Aorta (tissue), 5 donors: ENCODE measurements around the gene SERPINE2. TPM values are rescaled to one million over a fixed set of nuclear protein-coding genes. Genes with fewer than 3 reads are reported as not detected.
A peak's percentile ranks its signal among the peaks of the same experiment; 100 is the strongest.
"Not testable (repeated sequence)": the region's sequence is repeated elsewhere in the genome, so short reads cannot be mapped to it uniquely, and the experiment has no call there.

Experiments used
- ATAC-seq: fragments of 200-7000 bp; cut with Tn5 transposase; one replicate; pipeline ENCODE4 v1.9.1; 2022; ENCODE audit warnings: moderate library complexity; ENCODE audit not compliant: low FRiP score
- DNase-seq, 2 donors: peaks; one replicate each; pipeline ENCODE4 v3.0.0-alpha.2; 2020
- H3K27ac ChIP-seq, 2 donors: one replicate each; pipeline ENCODE4 v1.5.1; 2013; ENCODE audit warnings: low read length in 2 of 2, mild to moderate bottlenecking in 2 of 2, moderate library complexity in 2 of 2, control low read depth in 1 of 2, inconsistent platforms in 1 of 2, low read depth in 1 of 2
- H3K27me3 ChIP-seq, 2 donors: one replicate each; pipeline ENCODE4 v1.6.1; 2013; ENCODE audit warnings: control low read depth in 1 of 2, low read length in 1 of 2, mild to moderate bottlenecking in 1 of 2, moderate library complexity in 1 of 2; ENCODE audit not compliant: insufficient read depth in 2 of 2, control insufficient read depth in 1 of 2
- H3K36me3 ChIP-seq, 2 donors: one replicate each; pipeline ENCODE4 v1.6.1; 2013; ENCODE audit warnings: control low read depth in 1 of 2, low read length in 1 of 2, mild to moderate bottlenecking in 1 of 2; ENCODE audit not compliant: insufficient read depth in 2 of 2, control insufficient read depth in 1 of 2
- H3K4me1 ChIP-seq, 2 donors: one replicate each; pipeline ENCODE4 v1.6.1; 2013; ENCODE audit warnings: low read length in 2 of 2, control low read depth in 1 of 2, mild to moderate bottlenecking in 1 of 2, moderate library complexity in 1 of 2; ENCODE audit not compliant: insufficient read depth in 2 of 2, control insufficient read depth in 1 of 2
- H3K4me3 ChIP-seq, 2 donors: one replicate each; pipeline ENCODE4 v1.5.1; 2013; ENCODE audit warnings: low read length in 2 of 2, control low read depth in 1 of 2, mild to moderate bottlenecking in 1 of 2
- H3K9me3 ChIP-seq: one replicate; pipeline ENCODE4 v1.6.1; 2013; ENCODE audit warnings: mild to moderate bottlenecking, low read length; ENCODE audit not compliant: control insufficient read depth
- WGBS, 2 donors: extraction: QIAGEN DNeasy Blood & Tissue Kit; methylation state at CpG; one replicate each; pipeline ENCODE4 v1.1.7; 2013; 5-methylcytosine and 5-hydroxymethylcytosine counted together
- intact Hi-C, 2 donors: fragments of 100-400 bp; cut with DNase I; formaldehyde crosslinking; loops; one replicate each; pipeline versions ENCODE4 v1.14.2 to v1.15.0; 2022
- polyA plus RNA-seq, 2 donors: library from polyadenylated mRNA; stranded (reverse); fragments of 200-250 nt; gene quantifications; one replicate each; pipeline ENCODE4 v1.2.3, GENCODE V29; 2013
- total RNA-seq, 2 donors: library from RNA; stranded (reverse); fragmentation: NEBNext Ultra II Directional; extraction: Animal tissue kit (Norgen Biotek cat#: 25700); gene quantifications; one replicate each; pipeline ENCODE4 v1.2.1, GENCODE V29; 2021
- donor health status: healthy with polysubstance abuse.
- donor health status: Bipolar disorder and iron deficiency.
- donor health status: DM: no; HTN: no; CAD: no.
- donor health status: DM: no; HTN: no; CAD: no.
- donor health status: DM: yes; HTN: yes; CAD: no.

Gene SERPINE2
- total and polyA plus RNA-seq, 4 donors: 11.7 to 222 (median 97.5) TPM

DNA sequence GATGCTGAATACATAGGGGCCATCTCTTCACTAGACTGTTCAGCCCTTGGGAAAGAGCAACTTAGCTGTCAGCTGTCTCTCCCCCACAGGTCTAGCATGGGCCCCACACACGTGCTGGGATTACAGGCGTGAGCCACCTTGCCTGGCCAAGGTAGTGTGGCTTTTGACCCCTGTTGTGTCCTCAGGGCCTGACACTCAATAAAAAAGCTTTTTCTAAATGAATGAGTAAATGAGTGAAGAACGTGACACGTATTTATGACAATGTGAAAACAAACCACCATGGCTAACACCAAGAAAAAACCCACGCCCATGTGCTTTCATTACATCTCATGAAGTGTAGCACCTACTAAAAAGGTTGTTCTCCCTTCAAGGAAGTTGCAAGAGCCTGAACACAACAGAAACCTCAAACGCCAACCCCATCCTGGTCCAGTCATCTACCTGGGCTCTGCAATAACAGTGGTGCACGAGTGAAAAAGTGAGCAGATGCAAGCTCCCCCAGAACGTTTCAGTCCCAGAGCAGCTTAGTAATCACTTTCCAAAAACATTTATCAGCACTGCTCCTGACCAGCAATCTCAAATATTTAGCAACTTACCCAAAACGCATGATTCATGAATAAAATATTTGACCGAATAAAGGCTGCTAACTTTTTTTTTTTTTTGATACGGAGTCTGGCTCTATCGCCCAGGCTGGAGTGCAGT, 97.4 kb downstream of the SERPINE2 start:
- DNase-seq: no peak
- no peaks in the 10 kb centered on the region for H3K27me3 ChIP-seq
- WGBS, 2 donors: 25 to 28% methylated on average over 12 of the region's 12 CpGs
- no peak for ATAC-seq
- peaks cover 3 to 6% of the 10 kb centered on the region in 2 donors for H3K4me1 ChIP-seq
- no peak overlapping the region for H3K4me3 ChIP-seq
- intact Hi-C loops: no loop called here
- H3K36me3 ChIP-seq: no peaks in the 10 kb centered on the region
- H3K27ac ChIP-seq: peak overlapping the region in 1 of 2 donors; percentile 64
- no peaks in the 10 kb centered on the region for H3K9me3 ChIP-seq

DNA sequence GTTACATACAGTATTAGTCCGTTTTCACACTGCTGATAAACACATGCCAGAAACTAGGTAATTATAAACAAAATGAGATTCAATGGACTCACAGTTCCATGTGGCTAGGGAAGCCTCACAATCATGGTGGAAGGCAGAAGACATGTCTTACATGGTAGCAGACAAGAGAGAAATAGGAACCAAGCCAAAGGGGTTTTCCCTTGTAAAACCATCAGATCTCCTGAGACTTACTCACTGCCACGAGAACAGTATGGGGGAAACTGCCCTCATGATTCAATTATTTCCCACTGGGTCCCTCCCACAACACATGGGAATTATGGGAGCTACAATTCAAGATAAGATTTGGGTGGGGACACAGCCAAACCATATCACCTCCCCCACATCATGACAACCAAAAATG, 99.6 kb downstream of the SERPINE2 start:
- H3K36me3 ChIP-seq, H3K4me3 ChIP-seq, intact Hi-C loops, ATAC-seq, H3K27me3 ChIP-seq, DNase-seq, H3K9me3 ChIP-seq, H3K27ac ChIP-seq: not testable (repeated sequence)
- 35 to 39% methylated on average over 2 of the region's 2 CpGs for WGBS, 2 donors
- peaks cover 8 to 16% of the 10 kb centered on the region in 2 donors for H3K4me1 ChIP-seq

DNA sequence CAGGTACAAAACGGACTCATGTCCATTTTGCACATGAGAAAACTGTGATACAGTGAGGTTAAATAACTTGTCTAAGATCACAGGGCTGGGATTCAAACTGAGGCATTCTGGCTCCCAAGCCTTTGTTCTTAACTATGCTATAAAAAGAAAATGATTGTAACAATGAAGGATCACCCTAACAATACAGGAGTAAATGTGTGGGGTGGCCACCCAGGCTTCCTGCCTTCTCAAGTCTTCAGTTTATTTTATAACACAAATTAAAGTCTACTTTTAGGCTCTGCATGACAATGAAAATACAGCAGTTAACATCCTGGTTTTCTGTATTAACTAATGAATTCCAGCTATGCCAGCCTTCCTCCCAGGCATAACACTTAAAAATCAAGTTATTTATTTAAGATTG, 101.6 kb downstream of the SERPINE2 start:
- 0 to 1% methylated on average over 1 of the region's 1 CpG for WGBS, 2 donors
- H3K27ac ChIP-seq: no peak overlapping the region
- ATAC-seq (no peak), DNase-seq (no peak)
- H3K4me1 ChIP-seq: peaks cover 8 to 21% of the 10 kb centered on the region in 2 donors
- no peaks in the 10 kb centered on the region for H3K36me3 ChIP-seq
- no peak overlapping the region for H3K4me3 ChIP-seq
- no peaks in the 10 kb centered on the region for H3K27me3 ChIP-seq
- no peaks in the 10 kb centered on the region for H3K9me3 ChIP-seq
- intact Hi-C loops: no loop called here

DNA sequence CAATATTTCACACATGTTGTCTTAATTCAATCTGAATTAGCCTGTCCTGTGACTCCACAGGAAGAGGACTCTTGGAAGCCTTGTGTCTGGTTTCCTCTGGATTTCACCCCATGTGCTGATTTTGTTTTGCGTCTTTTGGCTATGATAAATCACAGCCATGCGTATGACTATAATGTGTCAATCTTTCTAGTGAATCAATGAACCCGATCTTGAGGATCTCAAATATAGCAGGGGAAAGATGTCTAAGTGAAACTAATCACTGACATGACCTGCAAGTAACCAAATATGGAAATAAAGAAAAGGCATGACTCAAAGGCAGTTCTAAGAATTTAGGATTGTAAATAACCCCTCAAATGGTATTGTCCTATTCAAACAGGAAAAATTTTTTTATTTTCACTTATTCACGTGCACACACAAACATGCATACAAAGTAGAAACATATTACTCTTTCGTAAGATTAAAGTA, 102.2 kb downstream of the SERPINE2 start:
- H3K36me3 ChIP-seq: no peaks in the 10 kb centered on the region
- H3K9me3 ChIP-seq: no peaks in the 10 kb centered on the region
- H3K27ac ChIP-seq: no peak overlapping the region
- no peak for DNase-seq
- ATAC-seq: no peak
- WGBS, 2 donors: 15 to 19% methylated on average over 5 of the region's 5 CpGs
- no peak overlapping the region for H3K4me3 ChIP-seq
- peaks cover 8 to 21% of the 10 kb centered on the region in 2 donors for H3K4me1 ChIP-seq
- no peaks in the 10 kb centered on the region for H3K27me3 ChIP-seq
- intact Hi-C loops: no loop called here

DNA sequence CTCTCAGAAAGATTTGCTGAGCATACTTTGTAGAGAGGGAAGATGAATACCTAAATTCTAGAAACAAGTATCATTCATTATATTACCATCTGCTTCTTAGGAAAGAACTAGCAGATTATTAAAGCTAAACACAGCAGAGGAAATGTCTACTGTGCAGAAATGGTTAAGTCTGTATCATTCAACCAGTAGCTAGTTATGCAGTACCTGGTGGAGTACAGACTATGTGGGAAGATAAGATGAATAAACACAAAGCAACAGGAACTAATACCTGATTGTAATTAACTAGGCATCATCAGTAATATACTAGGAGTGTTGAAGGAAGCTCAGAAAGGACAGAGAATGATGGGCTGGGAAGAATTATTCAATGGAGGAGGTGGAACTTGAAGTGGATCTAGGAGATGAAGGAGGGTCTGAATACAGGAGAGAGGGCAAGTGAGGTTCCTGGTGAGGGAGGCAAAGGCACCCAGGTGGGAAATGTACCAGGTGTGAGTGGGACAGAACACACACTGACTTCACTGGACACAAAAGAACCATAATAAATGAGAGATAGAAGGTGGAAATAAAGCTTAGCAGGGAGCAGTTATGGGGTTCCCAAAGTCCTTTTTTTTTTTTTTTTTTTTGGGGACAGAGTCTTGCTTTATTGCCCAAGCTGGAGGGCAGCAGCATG, 103.5 kb downstream of the SERPINE2 start:
- Histone ChIP-seq H3K4me3 (no peak overlapping the region), H3K9me3 (no peaks in the 10 kb centered on the region), H3K36me3 (no peaks in the 10 kb centered on the region), H3K4me1 (peaks cover 7 to 21% of the 10 kb centered on the region in 2 donors), H3K27me3 (no peaks in the 10 kb centered on the region), H3K27ac (no peak overlapping the region)
- DNase-seq (no peak), ATAC-seq (no peak)
- intact Hi-C loops: no loop called here

DNA sequence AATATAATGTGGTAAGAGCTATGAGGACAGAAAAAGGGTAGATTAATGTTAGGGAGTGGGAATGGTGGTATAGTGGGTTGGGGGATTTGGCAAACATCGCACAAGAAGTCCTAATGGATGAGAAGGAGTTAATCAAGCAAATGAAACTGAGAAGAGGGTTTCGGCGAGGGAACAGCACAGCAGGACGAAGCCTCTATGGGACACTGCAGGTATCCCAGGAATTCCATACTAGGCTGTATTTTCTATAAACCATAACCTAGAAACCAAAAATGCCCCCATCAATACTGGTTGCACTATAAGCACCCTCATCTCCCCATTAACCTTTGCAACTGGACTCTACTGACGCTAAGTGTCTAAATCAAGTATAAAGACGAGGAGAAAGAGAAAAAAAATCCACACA, 104.2 kb downstream of the SERPINE2 start:
- WGBS, 2 donors: 66 to 73% methylated on average over 6 of the region's 6 CpGs
- intact Hi-C loops: no loop called here
- H3K4me3 ChIP-seq: no peak overlapping the region
- H3K9me3 ChIP-seq: no peaks in the 10 kb centered on the region
- no peak overlapping the region for H3K27ac ChIP-seq
- peaks cover 7 to 21% of the 10 kb centered on the region in 2 donors for H3K4me1 ChIP-seq
- no peaks in the 10 kb centered on the region for H3K36me3 ChIP-seq
- no peak for ATAC-seq
- H3K27me3 ChIP-seq: no peaks in the 10 kb centered on the region
- no peak for DNase-seq

DNA sequence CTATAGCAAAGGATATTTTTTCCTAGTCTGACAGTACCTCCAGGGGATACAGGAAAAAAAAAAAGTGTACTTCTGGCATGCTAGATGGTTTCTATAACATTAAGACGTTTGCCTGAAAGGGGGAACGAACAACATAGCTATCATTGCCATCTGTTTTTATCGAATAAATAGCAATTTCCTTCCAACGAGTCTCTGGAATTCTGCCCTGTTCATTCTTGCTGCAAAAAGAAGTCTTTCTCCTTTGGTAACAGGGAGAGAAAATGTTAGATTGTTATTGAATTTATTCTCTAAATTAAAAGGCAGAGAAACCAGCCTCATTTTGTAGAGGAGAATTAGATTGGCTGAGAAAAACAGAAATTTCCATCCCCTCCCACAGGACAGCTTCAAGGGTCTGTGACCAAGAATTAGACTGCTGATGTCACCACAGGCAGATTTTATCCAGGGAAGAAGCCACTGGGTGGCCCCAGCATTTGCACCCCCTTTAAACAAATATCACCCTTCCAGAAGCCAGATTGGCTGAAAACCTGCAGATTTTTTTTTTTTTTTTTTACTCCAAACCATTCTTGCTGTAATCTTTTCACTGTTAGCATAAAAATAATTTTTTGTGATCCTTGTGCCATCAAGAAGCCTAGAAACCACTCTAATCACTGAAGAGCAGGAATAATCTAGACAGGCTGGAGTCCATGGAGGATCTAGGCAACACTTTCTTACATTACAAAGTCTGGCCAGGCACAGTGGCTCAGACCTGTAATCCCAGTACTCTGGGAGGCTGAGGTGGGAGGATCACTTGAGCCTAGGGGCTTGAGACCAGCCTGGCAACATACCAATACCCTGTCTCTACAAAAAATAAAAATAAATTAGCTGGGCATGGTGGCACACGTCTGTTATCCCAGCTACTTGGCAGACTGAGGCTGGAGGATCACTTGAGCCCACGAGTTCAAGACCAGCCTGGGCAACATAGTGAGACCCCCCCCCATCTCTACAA, 106.0 kb downstream of the SERPINE2 start:
- no peak for ATAC-seq
- Histone ChIP-seq H3K4me1 (peaks cover 7 to 18% of the 10 kb centered on the region in 2 donors), H3K27me3 (no peaks in the 10 kb centered on the region), H3K36me3 (no peaks in the 10 kb centered on the region), H3K27ac (no peak overlapping the region), H3K9me3 (no peaks in the 10 kb centered on the region), H3K4me3 (no peak overlapping the region)
- DNase-seq: no peak
- WGBS, 2 donors: 6 to 14% methylated on average over 6 of the region's 6 CpGs
- intact Hi-C loops: no loop called here

DNA sequence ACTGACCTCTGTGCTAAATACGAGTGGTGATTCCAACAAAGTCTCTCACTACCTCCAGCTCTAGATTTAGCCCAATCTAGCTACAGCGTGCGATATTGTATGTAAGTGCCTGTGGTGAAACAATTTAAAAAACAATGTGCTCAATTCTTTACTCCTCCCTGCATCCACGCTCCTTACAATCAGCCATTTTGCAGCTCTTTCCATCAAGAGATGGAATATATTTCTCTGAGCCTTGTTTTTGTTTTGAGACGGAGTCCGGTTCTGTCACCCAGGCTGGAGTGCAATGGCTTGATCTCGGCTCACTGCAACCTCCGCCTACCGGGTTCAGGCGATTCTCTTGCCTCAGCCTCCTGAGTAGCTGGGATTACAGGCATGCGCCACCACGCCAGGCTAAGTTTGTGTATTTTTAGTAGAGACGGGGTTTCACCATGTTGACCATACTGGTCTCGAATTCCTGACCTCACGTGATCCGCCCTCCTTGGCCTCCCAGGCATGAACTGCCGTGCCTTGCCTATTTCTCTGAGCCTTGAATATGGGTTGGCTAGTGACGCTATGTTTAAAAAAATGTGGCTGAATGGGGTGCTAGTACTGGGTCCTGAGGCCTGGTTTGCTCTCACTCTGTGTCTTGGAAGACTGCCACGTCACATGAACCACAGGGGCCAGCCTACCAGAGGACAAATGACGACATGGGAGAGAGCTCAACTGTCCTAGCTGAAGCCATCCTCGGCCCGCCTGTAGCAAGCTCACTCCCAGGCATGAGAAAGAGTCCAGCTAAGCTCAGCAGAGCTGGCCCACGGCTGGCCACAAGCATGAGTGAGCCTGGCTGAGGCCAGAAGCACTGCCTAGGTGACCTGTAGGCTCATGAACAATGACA, 108.7 kb downstream of the SERPINE2 start:
- no peaks in the 10 kb centered on the region for H3K27me3 ChIP-seq
- no peak overlapping the region for H3K27ac ChIP-seq
- WGBS, 2 donors: 78% methylated on average over 23 of the region's 23 CpGs
- DNase-seq: peak in 1 of 2 donors; percentile 73
- no peaks in the 10 kb centered on the region for H3K36me3 ChIP-seq
- intact Hi-C loops: no loop called here
- ATAC-seq: peak; percentile 60
- no peak overlapping the region for H3K4me3 ChIP-seq
- H3K9me3 ChIP-seq: no peaks in the 10 kb centered on the region
- peaks cover 2 to 5% of the 10 kb centered on the region in 2 donors for H3K4me1 ChIP-seq
